ENCODE measurements around the gene TTLL12.

Gene TTLL12

GRCh38 chr22:43209971-43210370 is 23.0 kb upstream of the TTLL12 start:
- H3K27ac ChIP-seq (replicated peaks): no peak overlapping the region
- TF ChIP-seq REST (IDR thresholded peaks at IDR 0.05; ENCODE audit: insufficient replicate concordance, low read depth) (no peak), SPI1 (IDR thresholded peaks at IDR 0.05; ENCODE audit: borderline replicate concordance, low read depth) (no peak), GABPA (IDR thresholded peaks at IDR 0.05; ENCODE audit: low read depth) (no peak), POLR2AphosphoS5 (IDR thresholded peaks at IDR 0.05; ENCODE audit: low read depth) (no peak), CTCF (IDR thresholded peaks at IDR 0.05; ENCODE audit: insufficient read depth, low read length) (no peak)
- no peak overlapping the region for H3K4me3 ChIP-seq (replicated peaks; ENCODE audit: insufficient read depth, low read length)
- H3K27me3 ChIP-seq (ENCODE audit: insufficient read depth, poor library complexity, severe bottlenecking): no peaks in the 10 kb centered on the region
- no peak for DNase-seq (ENCODE audit: low read depth in 1 of 2, low spot score in 1 of 2)

GRCh38 chr22:43209523-43209890 is 22.6 kb upstream of the TTLL12 start:
- Histone ChIP-seq H3K4me3 (replicated peaks; ENCODE audit: insufficient read depth, low read length) (no peak overlapping the region), H3K27ac (replicated peaks) (no peak overlapping the region), H3K27me3 (ENCODE audit: insufficient read depth, poor library complexity, severe bottlenecking) (no peaks in the 10 kb centered on the region)
- DNase-seq (ENCODE audit: low read depth in 1 of 2, low spot score in 1 of 2): no peak
- TF ChIP-seq GABPA (IDR thresholded peaks at IDR 0.05; ENCODE audit: low read depth): no peak
- TF ChIP-seq CTCF (IDR thresholded peaks at IDR 0.05; ENCODE audit: insufficient read depth, low read length): no peak
- no peak for TF ChIP-seq SPI1 (IDR thresholded peaks at IDR 0.05; ENCODE audit: borderline replicate concordance, low read depth)
- no peak for TF ChIP-seq POLR2AphosphoS5 (IDR thresholded peaks at IDR 0.05; ENCODE audit: low read depth)
- TF ChIP-seq REST (IDR thresholded peaks at IDR 0.05; ENCODE audit: insufficient replicate concordance, low read depth): no peak

- Histone ChIP-seq H3K4me3 (replicated peaks; ENCODE audit: insufficient read depth, low read length) (no peak overlapping the region), H3K27me3 (ENCODE audit: insufficient read depth, poor library complexity, severe bottlenecking) (no peaks in the 10 kb centered on the region), H3K27ac (replicated peaks) (no peak overlapping the region)
- TF ChIP-seq CTCF (IDR thresholded peaks at IDR 0.05; ENCODE audit: insufficient read depth, low read length) (no peak), GABPA (IDR thresholded peaks at IDR 0.05; ENCODE audit: low read depth) (no peak), POLR2AphosphoS5 (IDR thresholded peaks at IDR 0.05; ENCODE audit: low read depth) (no peak), SPI1 (IDR thresholded peaks at IDR 0.05; ENCODE audit: borderline replicate concordance, low read depth) (no peak), REST (IDR thresholded peaks at IDR 0.05; ENCODE audit: insufficient replicate concordance, low read depth) (no peak)
- DNase-seq (ENCODE audit: low read depth in 1 of 2, low spot score in 1 of 2): no peak
Measured at GRCh38 chr22:43208703-43209522, 22.0 kb upstream of the TTLL12 start.

Data from HL-60 (cell line).